HL-60 (cell line): ENCODE measurements around the gene BTBD17.

ENCODE experiments used
- DNase-seq, 2 experiments: peaks; one replicate each; pipeline ENCODE4 v3.0.0-alpha.2; 2010 to 2020; ENCODE audit warnings: low read depth in 1 of 2, low spot score in 1 of 2
- H3K27ac ChIP-seq: fragments of 250-450 bp; sonication (Bioruptor Pico); replicated peaks from 2 replicates; pipeline ENCODE4 v1.5.1; 2020; ENCODE audit warnings: mild to moderate bottlenecking, moderate library complexity
- H3K27me3 ChIP-seq: fragments of 250-450 bp; sonication (Bioruptor Pico); 2 replicates; pipeline ENCODE4 v1.5.1; 2021; ENCODE audit warnings: mild to moderate bottlenecking, moderate library complexity; ENCODE audit not compliant: insufficient read depth, poor library complexity, severe bottlenecking
- H3K4me3 ChIP-seq: replicated peaks from 2 replicates; pipeline ENCODE4 v1.5.1; 2011; ENCODE audit warnings: mild to moderate bottlenecking, control low read depth, low read length; ENCODE audit not compliant: insufficient read depth
- GABPA ChIP-seq: IDR thresholded peaks from 2 replicates; pipeline ENCODE4 v1.6.1; 2012; ENCODE audit warnings: low read depth
- POLR2AphosphoS5 ChIP-seq: IDR thresholded peaks from 2 replicates; pipeline ENCODE4 v1.6.1; 2012; ENCODE audit warnings: low read depth
- SPI1 ChIP-seq: IDR thresholded peaks from 2 replicates; pipeline ENCODE4 v1.6.1; 2012; ENCODE audit warnings: low read depth, mild to moderate bottlenecking, borderline replicate concordance
- long read RNA-seq: library from polyadenylated mRNA; unstranded; transcript quantifications from one replicate; pipeline ENCODE4 v2.0.0, GENCODE V29; 2020
- TF ChIP-seq, protein P1 (sequence below): IDR thresholded peaks from one replicate; pipeline ENCODE4 v1.5.1; 2011; ENCODE audit warnings: low read length, control low read depth, inconsistent platforms; ENCODE audit not compliant: insufficient read depth
- TF ChIP-seq, protein P2 (sequence below): IDR thresholded peaks from 2 replicates; pipeline ENCODE4 v1.6.1; 2012; ENCODE audit warnings: low read depth; ENCODE audit not compliant: insufficient replicate concordance

BTBD17 gene, protein sequence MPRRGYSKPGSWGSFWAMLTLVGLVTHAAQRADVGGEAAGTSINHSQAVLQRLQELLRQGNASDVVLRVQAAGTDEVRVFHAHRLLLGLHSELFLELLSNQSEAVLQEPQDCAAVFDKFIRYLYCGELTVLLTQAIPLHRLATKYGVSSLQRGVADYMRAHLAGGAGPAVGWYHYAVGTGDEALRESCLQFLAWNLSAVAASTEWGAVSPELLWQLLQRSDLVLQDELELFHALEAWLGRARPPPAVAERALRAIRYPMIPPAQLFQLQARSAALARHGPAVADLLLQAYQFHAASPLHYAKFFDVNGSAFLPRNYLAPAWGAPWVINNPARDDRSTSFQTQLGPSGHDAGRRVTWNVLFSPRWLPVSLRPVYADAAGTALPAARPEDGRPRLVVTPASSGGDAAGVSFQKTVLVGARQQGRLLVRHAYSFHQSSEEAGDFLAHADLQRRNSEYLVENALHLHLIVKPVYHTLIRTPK
- long read RNA-seq = 0 reads

DNA sequence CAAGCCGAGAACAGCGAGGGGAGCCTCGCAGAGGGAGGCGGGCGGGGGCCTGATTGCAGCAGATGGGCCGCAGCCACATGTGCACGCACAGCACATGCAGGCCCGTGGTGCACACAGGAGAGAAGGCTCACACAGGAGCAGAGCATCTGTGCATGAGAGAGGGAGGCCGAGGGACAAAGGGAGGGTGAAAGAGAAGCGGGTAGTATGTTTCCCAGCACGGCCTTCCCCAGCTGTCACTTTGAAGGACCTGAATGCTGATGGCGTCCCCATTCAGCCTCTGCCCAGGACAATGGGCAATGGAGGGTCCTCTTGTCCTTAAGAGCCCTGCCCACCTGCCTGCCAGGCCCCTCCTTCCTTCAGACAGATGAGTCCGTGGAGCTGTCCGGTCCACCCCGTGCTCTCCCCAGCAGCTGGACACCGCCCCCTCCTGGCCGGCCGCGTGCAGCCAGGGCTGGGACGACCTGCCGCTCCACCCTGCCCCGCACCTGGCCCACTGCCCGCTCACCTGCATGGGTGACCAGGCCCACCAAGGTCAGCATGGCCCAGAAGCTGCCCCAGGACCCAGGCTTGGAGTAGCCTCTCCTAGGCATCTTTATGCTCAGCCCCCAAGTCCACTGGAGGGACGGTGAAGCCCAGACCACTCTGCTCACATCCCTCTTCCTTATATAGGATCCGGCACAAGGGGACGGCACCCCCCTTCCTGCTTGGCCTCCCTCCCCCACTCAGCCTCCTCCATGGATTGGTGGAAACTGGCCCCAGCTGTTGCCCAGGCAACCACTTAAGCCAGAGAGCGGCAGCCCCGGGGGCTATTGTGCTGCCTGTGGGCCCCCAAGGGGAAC, at the start of gene BTBD17:
BTBD17 (minus strand) TSS at position 639 of the 839 bp plus-strand sequence; CDS start at position 590, 49 bp downstream.
- TF ChIP-seq, protein P1, sequence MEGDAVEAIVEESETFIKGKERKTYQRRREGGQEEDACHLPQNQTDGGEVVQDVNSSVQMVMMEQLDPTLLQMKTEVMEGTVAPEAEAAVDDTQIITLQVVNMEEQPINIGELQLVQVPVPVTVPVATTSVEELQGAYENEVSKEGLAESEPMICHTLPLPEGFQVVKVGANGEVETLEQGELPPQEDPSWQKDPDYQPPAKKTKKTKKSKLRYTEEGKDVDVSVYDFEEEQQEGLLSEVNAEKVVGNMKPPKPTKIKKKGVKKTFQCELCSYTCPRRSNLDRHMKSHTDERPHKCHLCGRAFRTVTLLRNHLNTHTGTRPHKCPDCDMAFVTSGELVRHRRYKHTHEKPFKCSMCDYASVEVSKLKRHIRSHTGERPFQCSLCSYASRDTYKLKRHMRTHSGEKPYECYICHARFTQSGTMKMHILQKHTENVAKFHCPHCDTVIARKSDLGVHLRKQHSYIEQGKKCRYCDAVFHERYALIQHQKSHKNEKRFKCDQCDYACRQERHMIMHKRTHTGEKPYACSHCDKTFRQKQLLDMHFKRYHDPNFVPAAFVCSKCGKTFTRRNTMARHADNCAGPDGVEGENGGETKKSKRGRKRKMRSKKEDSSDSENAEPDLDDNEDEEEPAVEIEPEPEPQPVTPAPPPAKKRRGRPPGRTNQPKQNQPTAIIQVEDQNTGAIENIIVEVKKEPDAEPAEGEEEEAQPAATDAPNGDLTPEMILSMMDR = peak; percentile 40
- TF ChIP-seq, protein P2, sequence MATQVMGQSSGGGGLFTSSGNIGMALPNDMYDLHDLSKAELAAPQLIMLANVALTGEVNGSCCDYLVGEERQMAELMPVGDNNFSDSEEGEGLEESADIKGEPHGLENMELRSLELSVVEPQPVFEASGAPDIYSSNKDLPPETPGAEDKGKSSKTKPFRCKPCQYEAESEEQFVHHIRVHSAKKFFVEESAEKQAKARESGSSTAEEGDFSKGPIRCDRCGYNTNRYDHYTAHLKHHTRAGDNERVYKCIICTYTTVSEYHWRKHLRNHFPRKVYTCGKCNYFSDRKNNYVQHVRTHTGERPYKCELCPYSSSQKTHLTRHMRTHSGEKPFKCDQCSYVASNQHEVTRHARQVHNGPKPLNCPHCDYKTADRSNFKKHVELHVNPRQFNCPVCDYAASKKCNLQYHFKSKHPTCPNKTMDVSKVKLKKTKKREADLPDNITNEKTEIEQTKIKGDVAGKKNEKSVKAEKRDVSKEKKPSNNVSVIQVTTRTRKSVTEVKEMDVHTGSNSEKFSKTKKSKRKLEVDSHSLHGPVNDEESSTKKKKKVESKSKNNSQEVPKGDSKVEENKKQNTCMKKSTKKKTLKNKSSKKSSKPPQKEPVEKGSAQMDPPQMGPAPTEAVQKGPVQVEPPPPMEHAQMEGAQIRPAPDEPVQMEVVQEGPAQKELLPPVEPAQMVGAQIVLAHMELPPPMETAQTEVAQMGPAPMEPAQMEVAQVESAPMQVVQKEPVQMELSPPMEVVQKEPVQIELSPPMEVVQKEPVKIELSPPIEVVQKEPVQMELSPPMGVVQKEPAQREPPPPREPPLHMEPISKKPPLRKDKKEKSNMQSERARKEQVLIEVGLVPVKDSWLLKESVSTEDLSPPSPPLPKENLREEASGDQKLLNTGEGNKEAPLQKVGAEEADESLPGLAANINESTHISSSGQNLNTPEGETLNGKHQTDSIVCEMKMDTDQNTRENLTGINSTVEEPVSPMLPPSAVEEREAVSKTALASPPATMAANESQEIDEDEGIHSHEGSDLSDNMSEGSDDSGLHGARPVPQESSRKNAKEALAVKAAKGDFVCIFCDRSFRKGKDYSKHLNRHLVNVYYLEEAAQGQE = no peak
- Histone ChIP-seq H3K27me3 (peaks cover 39% of the 10 kb centered on the region), H3K27ac (no peak within 1 kb of the TSS), H3K4me3 (no peak within 1 kb of the TSS)
- DNase-seq = peak in 1 of 2 experiments; percentile 19

DNA sequence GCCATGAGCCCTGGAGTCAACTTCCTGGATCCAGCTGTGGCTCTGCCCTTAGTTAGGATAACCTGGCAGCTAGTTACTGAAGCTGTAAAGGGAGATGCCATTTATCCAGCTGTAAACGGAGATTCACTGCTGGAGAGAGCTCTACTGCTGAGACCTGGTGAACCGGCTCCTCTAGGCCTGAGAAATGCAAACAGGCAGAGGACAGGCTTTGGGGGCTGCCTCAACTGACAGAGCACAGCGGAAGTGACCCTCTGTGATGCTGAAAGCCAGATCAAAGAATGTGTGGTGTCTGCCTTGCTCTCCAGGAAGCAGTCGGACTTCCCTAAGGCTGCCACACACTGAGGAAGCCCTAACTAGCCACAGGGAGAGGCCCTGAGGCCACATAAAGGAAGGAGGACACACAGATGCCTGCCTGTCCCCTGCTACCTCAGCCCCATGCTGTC, 48.4 kb upstream of the BTBD17 start:
- TF ChIP-seq POLR2AphosphoS5 = no peak
- TF ChIP-seq GABPA = no peak
- TF ChIP-seq SPI1 = no peak; the same call in 1 of the 2 replicates
- TF ChIP-seq, protein P1 = no peak
- TF ChIP-seq, protein P2 = no peak
- Histone ChIP-seq H3K27ac (no peak overlapping the region), H3K27me3 (no peaks in the 10 kb centered on the region), H3K4me3 (no peak overlapping the region)
- no peak for DNase-seq

DNA sequence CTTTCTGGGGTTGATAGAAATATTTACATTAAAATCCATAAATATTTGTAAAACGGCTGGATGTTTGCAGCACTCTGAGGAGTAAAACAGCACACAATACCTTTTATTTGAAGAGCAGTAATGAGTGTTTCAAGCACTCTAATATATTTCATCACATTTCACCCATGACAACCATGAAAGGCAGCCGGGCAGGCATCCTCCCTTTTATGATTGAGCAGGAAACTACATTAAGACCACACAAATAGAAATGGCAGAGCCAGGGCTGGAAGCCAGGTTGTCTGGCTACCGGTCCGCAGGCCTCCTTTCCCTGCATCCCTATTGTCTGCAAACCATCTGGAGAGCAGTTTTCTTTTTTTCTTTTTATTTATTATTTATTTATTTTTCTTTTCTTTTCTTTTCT, 47.1 kb upstream of the BTBD17 start:
- no peak for DNase-seq
- Histone ChIP-seq H3K27me3 (no peaks in the 10 kb centered on the region), H3K27ac (no peak overlapping the region), H3K4me3 (no peak overlapping the region)
- TF ChIP-seq POLR2AphosphoS5 (no peak), SPI1 (no peak), GABPA (no peak)
- TF ChIP-seq, protein P1 = no peak
- TF ChIP-seq, protein P2 = no peak
